GM23338 (cell line): Measurements from ENCODE around the gene DSCAML1. TPM values are rescaled to one million over a fixed set of nuclear protein-coding genes. Genes with fewer than 3 reads are reported as not detected.

Source experiments
- ATAC-seq: fragments of 200-7000 bp; cut with Tn5 transposase; 3 replicates; pipeline ENCODE4 v1.9.1; 2020
- DNase-seq: peaks from one replicate; pipeline ENCODE4 v3.0.0-alpha.2; 2015; ENCODE audit warnings: low spot score
- H2AFZ ChIP-seq: fragments of 200-600 bp; sonication (generic); 2 replicates; pipeline ENCODE4 v1.8.0; 2016; ENCODE audit warnings: antibody characterized with exemption, mild to moderate bottlenecking, moderate library complexity
- H3F3A ChIP-seq: fragments of 200-600 bp; sonication (generic); replicated peaks from 2 replicates; pipeline ENCODE4 v1.8.0; 2017; ENCODE audit warnings: antibody characterized with exemption, mixed run types, low read depth
- H3K27ac ChIP-seq: fragments of 200-600 bp; sonication (generic); 2 replicates; pipeline ENCODE4 v1.6.1; 2016; ENCODE audit warnings: low read depth
- H3K27me3 ChIP-seq: fragments of 200-600 bp; sonication (generic); 2 replicates; pipeline ENCODE4 v1.8.0; 2016; ENCODE audit warnings: mild to moderate bottlenecking, mixed run types, moderate library complexity; ENCODE audit not compliant: insufficient read depth
- H3K36me3 ChIP-seq: fragments of 200-600 bp; sonication (generic); 2 replicates; pipeline ENCODE4 v1.8.0; 2016; ENCODE audit warnings: mild to moderate bottlenecking; ENCODE audit not compliant: insufficient read depth
- H3K4me1 ChIP-seq: fragments of 200-600 bp; sonication (generic); 2 replicates; pipeline ENCODE4 v1.8.0; 2016; ENCODE audit warnings: mild to moderate bottlenecking, moderate library complexity; ENCODE audit not compliant: insufficient read depth
- H3K4me2 ChIP-seq: fragments of 200-600 bp; sonication (generic); 2 replicates; pipeline ENCODE4 v1.7.1; 2017; ENCODE audit warnings: mixed run types
- H3K4me3 ChIP-seq: fragments of 200-600 bp; sonication (generic); 2 replicates; pipeline ENCODE4 v1.6.1; 2016; ENCODE audit warnings: mixed run types
- H3K79me2 ChIP-seq: fragments of 200-600 bp; sonication (generic); replicated peaks from 2 replicates; pipeline ENCODE4 v1.8.0; 2017; ENCODE audit warnings: mild to moderate bottlenecking; ENCODE audit not compliant: insufficient read depth
- H3K9me2 ChIP-seq: fragments of 200-600 bp; sonication (generic); 2 replicates; pipeline ENCODE4 v1.8.0; 2017; ENCODE audit not compliant: insufficient read depth
- H4K20me1 ChIP-seq: fragments of 200-600 bp; sonication (generic); replicated peaks from 2 replicates; pipeline ENCODE4 v1.8.0; 2017; ENCODE audit warnings: mild to moderate bottlenecking; ENCODE audit not compliant: insufficient read depth
- H3K27ac Mint-ChIP-seq: 2 replicates; pipeline ENCODE4 v1.8.0; 2020; ENCODE audit warnings: inconsistent platforms, mild to moderate bottlenecking, moderate library complexity, mixed read lengths
- H3K27me3 Mint-ChIP-seq: 3 replicates; pipeline ENCODE4 v1.8.0; 2022; ENCODE audit warnings: low read depth, mild to moderate bottlenecking, moderate library complexity, mixed read lengths, inconsistent platforms; ENCODE audit not compliant: insufficient read depth, poor library complexity
- H3K36me3 Mint-ChIP-seq: 3 replicates; pipeline ENCODE4 v1.8.0; 2021; ENCODE audit warnings: low read depth, mild to moderate bottlenecking, inconsistent platforms, moderate library complexity, mixed read lengths
- H3K4me1 Mint-ChIP-seq: 3 replicates; pipeline ENCODE4 v1.8.0; 2020; ENCODE audit warnings: mild to moderate bottlenecking, inconsistent platforms, mixed read lengths
- H3K4me3 Mint-ChIP-seq: 3 replicates; pipeline ENCODE4 v1.8.0; 2021; ENCODE audit warnings: moderate library complexity, mild to moderate bottlenecking, inconsistent platforms, mixed read lengths
- H3K9me3 Mint-ChIP-seq: 3 replicates; pipeline ENCODE4 v1.8.0; 2020; ENCODE audit warnings: moderate library complexity, mild to moderate bottlenecking, inconsistent platforms, mixed read lengths
- CREB1 ChIP-seq: fragments of 250-450 bp; sonication (Bioruptor Pico); IDR thresholded peaks from 2 replicates; pipeline ENCODE4 v1.5.0; 2020; ENCODE audit warnings: low read depth, mild to moderate bottlenecking, moderate library complexity
- EZH2 ChIP-seq: fragments of 200-600 bp; sonication (generic); IDR thresholded peaks from one replicate; pipeline ENCODE4 v1.8.0; 2017; ENCODE audit warnings: antibody characterized with exemption, mild to moderate bottlenecking, low read depth; ENCODE audit not compliant: unreplicated experiment
- EZH2phosphoT487 ChIP-seq: fragments of 200-600 bp; sonication (generic); IDR thresholded peaks from one replicate; pipeline ENCODE4 v1.8.1; 2018; ENCODE audit warnings: antibody characterized with exemption; ENCODE audit not compliant: unreplicated experiment
- JUNB ChIP-seq: IDR thresholded peaks from one replicate; pipeline ENCODE4 v1.6.1; 2016; ENCODE audit warnings: antibody characterized with exemption; ENCODE audit not compliant: unreplicated experiment
- NANOG ChIP-seq: IDR thresholded peaks from 2 replicates; pipeline ENCODE4 v1.6.1; 2016; ENCODE audit warnings: antibody characterized with exemption, borderline replicate concordance
- ZNF114 ChIP-seq: fragments of 250-450 bp; sonication (Bioruptor Pico); IDR thresholded peaks from 2 replicates; pipeline ENCODE4 v1.5.0; 2020; ENCODE audit warnings: mild to moderate bottlenecking, moderate library complexity
- ZNF331 ChIP-seq: fragments of 250-450 bp; sonication (Bioruptor Pico); IDR thresholded peaks from 2 replicates; pipeline ENCODE4 v1.5.0; 2020; ENCODE audit warnings: low read depth, mild to moderate bottlenecking, moderate library complexity
- ZNF462 ChIP-seq: fragments of 250-450 bp; sonication (Bioruptor Pico); IDR thresholded peaks from 2 replicates; pipeline ENCODE4 v1.5.0; 2020; ENCODE audit warnings: mild to moderate bottlenecking, moderate library complexity
- polyA plus RNA-seq: library from polyadenylated mRNA; unstranded; fragments of >200 nt; fragmentation: Nextera tagmentation; extraction: Ambion mirVana; gene quantifications from 2 replicates; pipeline ENCODE4 v1.2.1, GENCODE V29; 2016
- total RNA-seq: library from RNA; depleted of rRNA; stranded (reverse); fragments of >200 nt; shearing (Covaris generic); gene quantifications from 2 replicates; pipeline ENCODE4 v1.2.3, GENCODE V29; 2014
- TF ChIP-seq, protein P1 (sequence below): IDR thresholded peaks from one replicate; pipeline ENCODE4 v1.6.1; 2018; ENCODE audit warnings: antibody characterized with exemption; ENCODE audit not compliant: unreplicated experiment

The DSCAML1 gene
- total and polyA plus RNA-seq, 2 experiments from 2014 or later = 0.17 TPM; not detected in 1

DNA sequence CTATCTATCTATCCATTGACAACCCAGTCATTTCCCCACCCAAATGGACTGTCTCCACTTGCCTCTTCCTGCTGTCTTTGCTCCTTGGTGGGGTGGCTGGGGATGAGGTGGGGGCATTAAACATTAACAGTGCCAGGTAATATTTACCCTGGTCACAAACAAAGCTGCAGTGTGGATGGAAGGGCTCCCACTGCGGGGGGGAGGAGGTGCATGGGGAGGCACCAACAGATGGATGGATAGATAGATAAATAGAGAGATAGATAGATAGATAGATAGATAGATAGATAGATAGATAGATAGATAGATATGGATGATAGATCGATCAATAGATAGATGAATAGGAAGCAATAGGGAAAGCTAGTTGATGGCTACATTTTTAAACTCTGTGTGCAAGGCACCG lies 29.8 kb upstream of the DSCAML1 start:
- DNase-seq = no peak
- no peaks in the 10 kb centered on the region for H3K79me2 ChIP-seq
- H3K27ac ChIP-seq = no peak overlapping the region
- no peaks in the 10 kb centered on the region for H3K36me3 ChIP-seq
- H3F3A ChIP-seq = no peaks in the 10 kb centered on the region
- no peak overlapping the region for H2AFZ ChIP-seq
- peaks cover 30% of the 10 kb centered on the region for H3K27me3 Mint-ChIP-seq
- H3K36me3 Mint-ChIP-seq = no peaks in the 10 kb centered on the region
- H3K9me2 ChIP-seq = no peaks in the 10 kb centered on the region
- H3K4me2 ChIP-seq = no peak overlapping the region
- ATAC-seq = no peak
- H3K4me3 Mint-ChIP-seq = no peak overlapping the region
- TF ChIP-seq, protein P1, sequence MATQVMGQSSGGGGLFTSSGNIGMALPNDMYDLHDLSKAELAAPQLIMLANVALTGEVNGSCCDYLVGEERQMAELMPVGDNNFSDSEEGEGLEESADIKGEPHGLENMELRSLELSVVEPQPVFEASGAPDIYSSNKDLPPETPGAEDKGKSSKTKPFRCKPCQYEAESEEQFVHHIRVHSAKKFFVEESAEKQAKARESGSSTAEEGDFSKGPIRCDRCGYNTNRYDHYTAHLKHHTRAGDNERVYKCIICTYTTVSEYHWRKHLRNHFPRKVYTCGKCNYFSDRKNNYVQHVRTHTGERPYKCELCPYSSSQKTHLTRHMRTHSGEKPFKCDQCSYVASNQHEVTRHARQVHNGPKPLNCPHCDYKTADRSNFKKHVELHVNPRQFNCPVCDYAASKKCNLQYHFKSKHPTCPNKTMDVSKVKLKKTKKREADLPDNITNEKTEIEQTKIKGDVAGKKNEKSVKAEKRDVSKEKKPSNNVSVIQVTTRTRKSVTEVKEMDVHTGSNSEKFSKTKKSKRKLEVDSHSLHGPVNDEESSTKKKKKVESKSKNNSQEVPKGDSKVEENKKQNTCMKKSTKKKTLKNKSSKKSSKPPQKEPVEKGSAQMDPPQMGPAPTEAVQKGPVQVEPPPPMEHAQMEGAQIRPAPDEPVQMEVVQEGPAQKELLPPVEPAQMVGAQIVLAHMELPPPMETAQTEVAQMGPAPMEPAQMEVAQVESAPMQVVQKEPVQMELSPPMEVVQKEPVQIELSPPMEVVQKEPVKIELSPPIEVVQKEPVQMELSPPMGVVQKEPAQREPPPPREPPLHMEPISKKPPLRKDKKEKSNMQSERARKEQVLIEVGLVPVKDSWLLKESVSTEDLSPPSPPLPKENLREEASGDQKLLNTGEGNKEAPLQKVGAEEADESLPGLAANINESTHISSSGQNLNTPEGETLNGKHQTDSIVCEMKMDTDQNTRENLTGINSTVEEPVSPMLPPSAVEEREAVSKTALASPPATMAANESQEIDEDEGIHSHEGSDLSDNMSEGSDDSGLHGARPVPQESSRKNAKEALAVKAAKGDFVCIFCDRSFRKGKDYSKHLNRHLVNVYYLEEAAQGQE = no peak
- TF ChIP-seq EZH2 = no peak
- TF ChIP-seq ZNF114 (CRISPR knock-in tag) = no peak
- no peak for TF ChIP-seq JUNB
- TF ChIP-seq NANOG = no peak
- no peak for TF ChIP-seq CREB1
- no peak for TF ChIP-seq ZNF331
- TF ChIP-seq ZNF462 (CRISPR knock-in tag) = no peak
- no peak for TF ChIP-seq EZH2phosphoT487
- no peaks in the 10 kb centered on the region for H3K9me3 Mint-ChIP-seq
- no peaks in the 10 kb centered on the region for H3K27me3 ChIP-seq
- H3K4me1 Mint-ChIP-seq = peaks cover 39% of the 10 kb centered on the region
- H3K4me1 ChIP-seq = peaks cover 8% of the 10 kb centered on the region; the same call in 1 of the 2 replicates
- no peak overlapping the region for H3K4me3 ChIP-seq
- H3K27ac Mint-ChIP-seq = no peak overlapping the region
- H4K20me1 ChIP-seq = no peaks in the 10 kb centered on the region
